ENCODE results near the gene CECR2.

DNA sequence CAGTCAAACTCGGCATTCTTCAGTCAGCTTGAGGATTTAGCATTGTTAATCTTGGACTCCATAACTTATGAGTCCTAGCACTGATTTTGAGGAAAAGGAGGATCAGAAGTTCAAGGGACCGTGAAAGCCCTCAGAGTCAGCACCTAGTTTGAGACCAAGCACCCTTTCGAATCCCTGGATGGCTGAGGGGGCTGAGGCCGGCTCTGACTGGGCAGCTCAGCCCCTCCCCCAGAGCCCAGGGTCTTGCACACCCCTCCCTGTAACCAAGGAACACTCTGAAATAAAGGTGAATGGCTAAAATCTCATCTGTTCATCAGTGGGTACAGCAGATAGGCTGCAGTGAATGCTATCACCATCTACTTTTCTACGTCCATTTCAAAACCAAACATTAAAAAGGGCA, 221.3 kb downstream of the CECR2 start:
- TF ChIP-seq, protein P1, sequence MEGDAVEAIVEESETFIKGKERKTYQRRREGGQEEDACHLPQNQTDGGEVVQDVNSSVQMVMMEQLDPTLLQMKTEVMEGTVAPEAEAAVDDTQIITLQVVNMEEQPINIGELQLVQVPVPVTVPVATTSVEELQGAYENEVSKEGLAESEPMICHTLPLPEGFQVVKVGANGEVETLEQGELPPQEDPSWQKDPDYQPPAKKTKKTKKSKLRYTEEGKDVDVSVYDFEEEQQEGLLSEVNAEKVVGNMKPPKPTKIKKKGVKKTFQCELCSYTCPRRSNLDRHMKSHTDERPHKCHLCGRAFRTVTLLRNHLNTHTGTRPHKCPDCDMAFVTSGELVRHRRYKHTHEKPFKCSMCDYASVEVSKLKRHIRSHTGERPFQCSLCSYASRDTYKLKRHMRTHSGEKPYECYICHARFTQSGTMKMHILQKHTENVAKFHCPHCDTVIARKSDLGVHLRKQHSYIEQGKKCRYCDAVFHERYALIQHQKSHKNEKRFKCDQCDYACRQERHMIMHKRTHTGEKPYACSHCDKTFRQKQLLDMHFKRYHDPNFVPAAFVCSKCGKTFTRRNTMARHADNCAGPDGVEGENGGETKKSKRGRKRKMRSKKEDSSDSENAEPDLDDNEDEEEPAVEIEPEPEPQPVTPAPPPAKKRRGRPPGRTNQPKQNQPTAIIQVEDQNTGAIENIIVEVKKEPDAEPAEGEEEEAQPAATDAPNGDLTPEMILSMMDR (conservative IDR thresholded peaks at IDR 0.05 in 1 of 2, IDR thresholded peaks at IDR 0.05 in 1 of 2; ENCODE audit: extremely low read depth in 1 of 2, insufficient read depth in 1 of 2, low read depth in 1 of 2, low read length in 2 of 2) = no peak
- no peak for TF ChIP-seq EZH2 (IDR thresholded peaks at IDR 0.05; ENCODE audit: borderline replicate concordance, low read length)
